Kidney epithelial cell (primary cell): ENCODE measurements around the gene TPM4. TPM values are rescaled to one million over a fixed set of nuclear protein-coding genes. Genes with fewer than 3 reads are reported as not detected.

Source experiments
- DNase-seq: peaks from one replicate; pipeline ENCODE4 v3.0.0-alpha.2; 2010; ENCODE audit warnings: low read depth
- H3K27me3 ChIP-seq: 2 replicates; pipeline ENCODE4 v1.6.0; 2011; ENCODE audit warnings: low read length; ENCODE audit not compliant: control insufficient read depth, insufficient read depth
- H3K36me3 ChIP-seq: 2 replicates; pipeline ENCODE4 v1.5.1; 2011; ENCODE audit warnings: low read length; ENCODE audit not compliant: control insufficient read depth, insufficient read depth
- H3K4me3 ChIP-seq: 2 replicates; pipeline ENCODE4 v1.5.1; 2011; ENCODE audit warnings: low read depth, mild to moderate bottlenecking, control low read depth, low read length
- CTCF ChIP-seq: IDR thresholded peaks from 2 replicates; pipeline ENCODE4 v1.5.1; 2011; ENCODE audit warnings: mild to moderate bottlenecking, moderate library complexity, low read length, control low read depth, inconsistent platforms; ENCODE audit not compliant: insufficient read depth, poor library complexity, severe bottlenecking
- total RNA-seq: library from RNA; depleted of rRNA; stranded (reverse); fragments of >200 nt; gene quantifications from 2 replicates; pipeline ENCODE4 v1.2.3, GENCODE V29; 2015

TPM4 gene
- total RNA-seq, 1 donor from 2014 or later, result 873 TPM

GRCh38 chr19:16043156-16043757, 33.0 kb upstream of the TPM4 start:
- no peaks in the 10 kb centered on the region for H3K27me3 ChIP-seq
- DNase-seq, result no peak
- no peak for TF ChIP-seq CTCF
- H3K36me3 ChIP-seq, result no peaks in the 10 kb centered on the region
- H3K4me3 ChIP-seq, result no peak overlapping the region

- Histone ChIP-seq H3K27me3 (no peaks in the 10 kb centered on the region), H3K4me3 (no peak overlapping the region), H3K36me3 (no peaks in the 10 kb centered on the region)
- no peak for TF ChIP-seq CTCF
- no peak for DNase-seq
These were observed 31.5 kb upstream of the TPM4 start for GRCh38 chr19:16044746-16045145.

GRCh38 chr19:16045171-16045570, 31.1 kb upstream of the TPM4 start:
- no peaks in the 10 kb centered on the region for H3K27me3 ChIP-seq
- DNase-seq, result no peak
- TF ChIP-seq CTCF, result no peak
- no peak overlapping the region for H3K4me3 ChIP-seq
- H3K36me3 ChIP-seq, result no peaks in the 10 kb centered on the region

GRCh38 chr19:16045893-16046292, 30.4 kb upstream of the TPM4 start:
- DNase-seq, result no peak
- TF ChIP-seq CTCF, result no peak
- Histone ChIP-seq H3K36me3 (no peaks in the 10 kb centered on the region), H3K4me3 (no peak overlapping the region), H3K27me3 (peaks cover 2% of the 10 kb centered on the region)

- DNase-seq, result no peak
- Histone ChIP-seq H3K4me3 (no peak overlapping the region), H3K36me3 (no peaks in the 10 kb centered on the region), H3K27me3 (peaks cover 2% of the 10 kb centered on the region)
- no peak for TF ChIP-seq CTCF
These were observed 27.7 kb upstream of the TPM4 start for GRCh38 chr19:16048583-16048982.
